HuH-7.5 (cell line): Measurements from ENCODE around the gene SLC9A3.
"Not testable (repeated sequence)": the region's sequence is repeated elsewhere in the genome, so short reads cannot be mapped to it uniquely, and the experiment has no call there.

Experiments used
- DNase-seq: peaks from one replicate; pipeline ENCODE4 v3.0.0; 2011; ENCODE audit warnings: low spot score

Gene SLC9A3

GRCh38 chr5:474840-475661 lies 49.2 kb downstream of the SLC9A3 start:
- DNase-seq = no peak

- DNase-seq = not testable (repeated sequence)
These were observed 49.9 kb downstream of the SLC9A3 start for GRCh38 chr5:474232-474839.

GRCh38 chr5:473551-474192 lies 50.6 kb downstream of the SLC9A3 start:
- DNase-seq = peak; percentile 57

- DNase-seq = peak; percentile 96
These were observed 51.3 kb downstream of the SLC9A3 start for GRCh38 chr5:472656-473550.

GRCh38 chr5:472076-472655 lies 52.1 kb downstream of the SLC9A3 start:
- peak; percentile 63 for DNase-seq

GRCh38 chr5:471750-472058 lies 52.5 kb downstream of the SLC9A3 start:
- DNase-seq = no peak

GRCh38 chr5:470961-471749 lies 53.1 kb downstream of the SLC9A3 start:
- DNase-seq = no peak

GRCh38 chr5:469752-470483 lies 54.3 kb downstream of the SLC9A3 start:
- DNase-seq = no peak

- DNase-seq = no peak
These were observed 55.8 kb downstream of the SLC9A3 start for GRCh38 chr5:468401-468800.

GRCh38 chr5:466661-467310 lies 57.5 kb downstream of the SLC9A3 start:
- no peak for DNase-seq

GRCh38 chr5:465591-466403 lies 58.5 kb downstream of the SLC9A3 start:
- no peak for DNase-seq

GRCh38 chr5:464843-465590 lies 59.2 kb downstream of the SLC9A3 start:
- no peak for DNase-seq

GRCh38 chr5:464446-464842 lies 59.8 kb downstream of the SLC9A3 start:
- no peak for DNase-seq

GRCh38 chr5:463952-464351 lies 60.3 kb downstream of the SLC9A3 start:
- DNase-seq = no peak

GRCh38 chr5:463301-463700 lies 60.9 kb downstream of the SLC9A3 start:
- DNase-seq = no peak

- DNase-seq = no peak
These were observed 62.2 kb downstream of the SLC9A3 start for GRCh38 chr5:462051-462481.

GRCh38 chr5:460273-460625 lies 64.0 kb downstream of the SLC9A3 start:
- DNase-seq = no peak

GRCh38 chr5:459562-460272 lies 64.5 kb downstream of the SLC9A3 start:
- no peak for DNase-seq
